ENCODE measurements around the gene DNAJC4. TPM values are rescaled to one million over a fixed set of nuclear protein-coding genes. Genes with fewer than 3 reads are reported as not detected.

The DNAJC4 gene
- total and polyA plus RNA-seq, 9 of the 15 experiments (the other 6 are each of a cell fraction or from before 2014, with no cell fraction given): 4.0 to 32.6 (median 19.9) TPM

GRCh38 chr11:64211181-64211872 lies 19.0 kb upstream of the DNAJC4 start:
- ChIA-PET CTCF (ENCODE audit: low intra/inter-chr PET ratio) (no interaction called here), POLR2A (interaction anchor here (0.6 to 7.8 kb wide), 3 partner anchors 14 to 39 kb away, joined by 3 to 77 read pairs (median 4); partner anchors contain the start of genes NUDT22 and TRPT1)
- Histone ChIP-seq H4K20me1 (replicated peaks; ENCODE audit: control insufficient read depth, insufficient read depth, low read length) (no peaks in the 10 kb centered on the region), H3K4me1 (replicated peaks in 1 of 2; ENCODE audit: control insufficient read depth in 2 of 2, insufficient read depth in 2 of 2, low read length in 2 of 2) (peaks cover 11 to 41% of the 10 kb centered on the region in 2 experiments), H3K9me3 (replicated peaks; ENCODE audit: control insufficient read depth, insufficient read depth, low read depth, low read length) (no peaks in the 10 kb centered on the region), H3K79me2 (ENCODE audit: control insufficient read depth, insufficient read depth, low read length) (peaks cover 39% of the 10 kb centered on the region), H3K9me1 (ENCODE audit: control insufficient read depth, insufficient read depth, low read length) (peaks cover 8% of the 10 kb centered on the region), H3K9ac (ENCODE audit: insufficient read depth in 1 of 2, low read depth in 2 of 2, low read length in 2 of 2) (peak overlapping the region in 1 of 2 experiments; percentile 43; a peak in 1 of 4 replicates), H3K36me3 (ENCODE audit: control insufficient read depth, insufficient read depth, low read length) (peaks cover 84% of the 10 kb centered on the region; the same call in 2 of the 3 replicates), H3K27ac (ENCODE audit: extremely low read depth, low read depth, low read length) (no peak overlapping the region), H3K4me3 (no peak overlapping the region), H2AFZ (ENCODE audit: low read depth, low read length) (no peak overlapping the region), H3K4me2 (ENCODE audit: insufficient read depth, low read length) (no peak overlapping the region), H3K27me3 (ENCODE audit: control insufficient read depth in 2 of 2, insufficient read depth in 2 of 2, low read length in 2 of 2) (no peaks in the 10 kb centered on the region)
- ATAC-seq (no peak), FAIRE-seq (no peak), DNase-seq (ENCODE audit: extremely low read depth in 1 of 4, low spot score in 3 of 4) (no peak)
- in situ Hi-C loops (cut with MboI) (no loop called here), intact Hi-C loops (cut with micrococcal nuclease) (no loop called here)
- WGBS (ENCODE audit: insufficient coverage, low coverage, missing lambda C conversion rate): 95% methylated on average over 16 of the region's 30 CpGs
- TF ChIP-seq POLR2G (IDR thresholded peaks at IDR 0.05; ENCODE audit: low read depth, low read length) (0 out of 2 replicates have a peak, but pooled peaks have one; percentile 11), ETS1 (conservative IDR thresholded peaks at IDR 0.05; ENCODE audit: control insufficient read depth, low read depth, low read length) (no peak), ZNF830 (CRISPR knock-in tag; IDR thresholded peaks at IDR 0.05) (no peak), KDM2B (CRISPR knock-in tag; IDR thresholded peaks at IDR 0.05) (no peak), RHOXF2B (CRISPR knock-in tag; conservative IDR thresholded peaks at IDR 0.05) (no peak), RBFOX2 (IDR thresholded peaks at IDR 0.05; ENCODE audit: low read depth, low read length) (0 out of 2 replicates have a peak, but pooled peaks have one; percentile 45), TCF3 (CRISPR knock-in tag; IDR thresholded peaks at IDR 0.05) (no peak)
- no TSS peak for BruUV-seq (replicated peaks)
